NCI-H345 treated with DMSO at 0.1 percent for 48 hours (cell line): ENCODE data around the gene SNRNP200.
"Not testable (repeated sequence)": the region's sequence is repeated elsewhere in the genome, so short reads cannot be mapped to it uniquely, and the experiment has no call there.

Source experiments
- DNase-seq: peaks from one replicate; lab custom pipeline; 2025; ENCODE audit not compliant: unreplicated experiment; lab: John Stamatoyannopoulos, UW

The SNRNP200 gene

DNA sequence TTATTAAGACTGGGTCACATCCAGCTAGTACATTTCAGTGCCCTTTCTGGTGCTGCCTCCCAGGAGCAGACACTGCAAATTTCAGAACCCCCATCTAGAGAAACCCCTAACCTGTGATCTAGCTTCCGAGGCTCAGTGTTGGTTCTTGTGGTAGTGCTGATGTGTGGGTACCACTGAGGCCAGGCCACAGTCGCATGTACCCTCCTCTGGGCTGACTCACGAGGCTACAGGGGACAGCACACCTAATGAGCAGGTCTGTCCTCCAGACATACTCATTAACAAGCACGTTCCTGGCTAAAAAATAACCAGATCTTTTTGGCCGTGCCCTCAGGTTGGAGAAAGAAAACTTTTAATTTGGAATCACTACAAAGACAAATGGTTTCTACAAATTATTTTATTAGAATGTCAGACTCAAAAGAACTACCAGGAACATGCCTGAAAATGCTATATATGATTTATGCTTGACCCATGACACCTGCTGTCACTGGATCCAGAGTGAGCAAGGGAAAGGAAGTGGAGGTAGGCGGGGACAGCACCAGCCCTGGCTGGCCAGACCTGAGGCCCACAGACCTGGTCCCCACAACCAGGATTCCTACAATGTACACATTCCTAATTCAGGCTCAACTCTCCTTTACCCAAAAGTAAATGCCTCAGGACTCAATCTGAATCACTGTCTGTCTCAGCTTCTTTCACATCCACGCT, 30.8 kb downstream of the SNRNP200 start:
- DNase-seq, result no peak

GRCh38 chr2:96273763-96274162, 31.6 kb downstream of the SNRNP200 start:
- no peak for DNase-seq

DNA sequence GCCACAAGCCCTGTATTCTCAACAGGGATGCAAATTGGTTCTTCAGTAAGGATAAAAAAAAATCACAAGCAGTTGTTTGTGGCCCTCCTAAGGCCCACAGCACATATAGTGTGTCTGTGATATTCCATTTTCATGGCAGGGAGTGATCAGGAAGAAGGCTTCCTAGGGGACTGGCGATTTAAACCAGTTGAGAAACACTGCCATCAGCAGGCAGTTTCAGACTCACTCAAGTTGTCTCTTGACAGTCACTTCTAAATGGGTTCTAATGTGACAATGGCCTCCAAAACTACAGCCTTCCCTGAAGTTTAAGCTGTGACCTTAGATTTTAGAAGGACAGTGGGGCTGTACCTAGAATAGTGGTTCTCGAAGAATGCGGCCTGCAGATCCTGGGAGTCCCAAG, 33.4 kb downstream of the SNRNP200 start:
- no peak for DNase-seq

GRCh38 chr2:96267159-96267971, 38.0 kb downstream of the SNRNP200 start:
- DNase-seq, result no peak

DNA sequence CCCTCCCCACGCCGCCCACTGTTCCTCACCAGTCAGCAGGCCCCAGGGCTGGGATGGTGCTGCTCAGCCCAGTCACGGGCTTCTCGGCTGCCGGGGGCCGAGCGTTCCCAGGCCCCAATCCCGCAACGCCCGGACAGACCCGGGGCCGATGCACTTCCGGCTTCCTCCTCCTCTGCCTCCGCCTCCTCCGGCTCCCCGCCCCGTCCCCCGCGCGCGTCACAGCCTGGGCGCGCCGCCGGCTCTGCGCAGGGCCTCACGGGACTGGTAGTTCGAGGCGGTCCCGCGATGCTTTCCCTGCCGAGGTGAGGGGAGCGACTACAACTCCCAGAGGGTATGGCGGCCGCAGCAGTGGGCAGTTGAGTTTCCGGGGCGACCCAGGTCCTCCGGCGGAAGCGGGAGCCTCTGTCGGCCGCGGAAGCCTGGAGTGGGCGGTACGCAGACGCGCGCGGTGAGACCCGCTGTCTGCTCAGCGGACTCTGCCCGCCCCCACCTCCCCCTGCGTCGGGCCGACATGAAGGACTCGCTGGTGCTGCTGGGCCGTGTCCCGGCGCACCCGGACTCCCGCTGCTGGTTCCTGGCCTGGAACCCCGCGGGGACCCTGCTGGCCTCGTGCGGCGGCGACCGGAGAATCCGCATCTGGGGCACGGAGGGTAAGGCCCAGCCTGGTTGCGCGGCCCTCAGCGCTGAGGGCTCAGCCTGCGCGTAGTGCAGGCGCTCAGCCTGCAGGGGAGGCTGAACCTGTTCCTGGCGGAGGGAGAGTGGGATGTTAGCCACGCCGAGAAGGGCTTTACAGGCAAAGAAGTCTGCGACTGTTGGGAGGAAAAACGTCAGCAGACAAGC, 39.3 kb downstream of the SNRNP200 start, which contains the start of the genes CIAO1 and TMEM127:
TSS of gene CIAO1 (plus strand) at position 386 of the 840 bp plus-strand sequence. CDS start at position 512, 126 bp downstream.
TSS of gene TMEM127 (minus strand) at position 158 of the 840 bp plus-strand sequence. CDS start 616 bp downstream, outside the sequence.
- DNase-seq, result peak; percentile 92

DNA sequence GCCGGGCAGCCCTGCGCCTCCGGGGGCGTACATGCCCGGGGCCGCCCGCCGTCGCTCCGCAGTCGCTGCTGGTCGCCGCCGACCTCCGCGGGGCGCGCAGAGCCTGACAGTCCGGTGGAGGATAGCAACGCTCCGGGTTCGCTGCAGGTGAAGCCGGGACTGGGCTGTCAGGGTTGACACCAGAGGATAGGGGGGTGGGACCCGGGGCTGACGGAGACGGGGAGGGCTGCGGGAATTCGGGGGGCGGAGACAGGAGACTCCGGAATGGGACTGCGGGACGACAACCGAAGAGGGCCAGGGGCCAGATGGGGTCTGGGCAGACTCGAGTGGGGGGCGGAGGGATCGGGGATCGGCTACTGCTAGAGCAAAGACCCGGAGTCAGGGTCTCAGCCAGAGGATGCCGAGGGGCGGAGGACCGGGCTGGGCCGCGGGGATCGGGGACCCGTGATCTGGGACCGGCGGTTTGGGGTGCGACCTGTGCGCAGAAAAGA, 40.0 kb downstream of the SNRNP200 start:
- no peak for DNase-seq

DNA sequence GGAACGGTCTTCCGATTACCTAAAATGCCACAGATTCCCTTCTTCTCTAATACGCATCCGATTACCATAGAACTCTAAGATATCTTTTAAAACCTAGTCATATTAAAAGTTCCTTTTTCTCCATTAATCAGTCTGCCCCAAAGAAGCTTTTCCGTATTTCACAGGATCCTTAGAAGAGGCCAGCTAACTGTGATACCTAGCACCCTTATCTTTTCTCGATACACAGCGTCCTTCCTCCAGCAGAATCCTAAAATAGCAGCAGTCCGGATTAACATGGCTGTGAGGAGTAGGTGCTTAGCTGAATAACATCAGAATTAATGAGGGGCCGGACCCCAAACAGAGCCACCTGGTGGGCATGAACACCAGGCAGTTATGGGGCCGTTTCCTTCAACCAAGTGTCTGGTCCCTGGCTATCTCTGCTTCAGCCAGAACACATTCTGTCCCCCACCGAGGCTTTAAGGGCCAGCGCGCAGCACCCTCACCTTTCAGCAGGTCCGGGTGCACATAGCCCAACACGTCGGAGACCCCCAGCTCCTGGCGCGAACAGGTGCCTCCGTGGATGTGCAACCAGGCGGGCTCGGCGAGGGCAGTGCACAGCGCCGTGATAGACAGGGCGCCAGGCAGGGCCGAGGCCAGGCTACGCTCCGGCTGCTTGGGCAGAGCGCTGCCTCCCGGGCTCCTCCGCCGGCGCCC, 40.5 kb downstream of the SNRNP200 start:
- no peak for DNase-seq

- no peak for DNase-seq
Observed at GRCh38 chr2:96264086-96264485, 41.3 kb downstream of the SNRNP200 start.

DNA sequence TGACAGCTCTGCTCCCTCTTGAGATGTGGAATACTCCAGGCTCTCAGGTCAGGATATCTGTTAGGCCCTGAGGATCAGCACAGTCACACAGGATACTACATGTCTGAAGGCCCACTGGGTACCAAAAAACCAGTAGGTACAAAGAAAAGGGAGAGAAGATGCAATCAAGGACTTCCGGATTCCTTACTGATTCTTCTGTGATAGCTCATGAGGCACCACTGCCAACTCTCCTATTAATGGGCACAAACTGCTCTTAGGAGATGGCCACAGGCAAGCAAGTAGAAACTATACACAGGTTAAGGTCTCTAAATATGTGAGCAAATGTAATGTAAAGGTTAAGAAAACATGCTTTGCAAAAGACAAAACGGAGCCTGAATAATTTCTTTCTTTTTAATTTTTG, 43.0 kb downstream of the SNRNP200 start:
- no peak for DNase-seq

- no peak for DNase-seq
Observed at GRCh38 chr2:96261328-96262003, 43.9 kb downstream of the SNRNP200 start.

- no peak for DNase-seq
Observed at GRCh38 chr2:96260387-96261260, 44.7 kb downstream of the SNRNP200 start.

DNA sequence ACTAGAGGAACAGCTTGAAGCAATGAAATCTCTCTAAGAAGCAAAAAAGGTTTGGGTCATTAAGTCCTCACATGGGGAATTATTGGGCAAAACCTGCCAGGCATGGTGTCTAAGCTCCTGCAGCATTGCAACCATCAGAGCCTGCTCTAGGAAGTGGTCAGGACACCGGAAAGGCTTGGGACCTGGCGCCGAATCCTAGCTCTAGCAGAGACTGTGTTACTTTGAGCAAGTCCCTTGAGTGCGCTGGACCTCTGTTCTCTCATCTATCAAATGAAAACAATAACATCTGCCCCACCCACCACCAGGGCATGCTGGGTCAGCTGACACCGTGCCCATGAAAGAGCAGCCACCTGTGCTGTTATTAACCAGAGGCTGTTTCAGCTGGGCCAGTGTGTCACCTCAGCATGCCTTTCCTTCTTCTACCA, 45.8 kb downstream of the SNRNP200 start:
- DNase-seq, result no peak

GRCh38 chr2:96258166-96259022, 47.0 kb downstream of the SNRNP200 start:
- DNase-seq, result no peak

DNA sequence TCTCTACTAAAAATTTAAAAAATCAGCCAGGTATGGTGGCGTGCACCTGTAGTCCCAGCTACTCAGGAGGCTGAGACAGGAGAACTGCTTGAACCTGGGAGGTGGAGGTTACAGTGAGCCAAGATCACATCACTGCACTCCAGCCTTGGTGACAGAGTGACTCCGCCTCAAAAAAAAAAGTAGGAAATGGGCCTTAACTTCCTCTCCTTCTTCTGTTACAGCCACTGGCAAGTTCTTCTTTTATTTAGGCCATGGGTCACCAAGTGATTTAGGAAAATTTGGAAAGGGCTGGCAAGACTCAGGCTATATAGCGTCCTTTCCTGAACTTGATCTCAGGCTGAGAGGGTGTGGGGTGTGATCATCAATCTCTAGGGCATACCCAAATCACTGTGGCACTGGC, 47.6 kb downstream of the SNRNP200 start:
- DNase-seq, result not testable (repeated sequence)

DNA sequence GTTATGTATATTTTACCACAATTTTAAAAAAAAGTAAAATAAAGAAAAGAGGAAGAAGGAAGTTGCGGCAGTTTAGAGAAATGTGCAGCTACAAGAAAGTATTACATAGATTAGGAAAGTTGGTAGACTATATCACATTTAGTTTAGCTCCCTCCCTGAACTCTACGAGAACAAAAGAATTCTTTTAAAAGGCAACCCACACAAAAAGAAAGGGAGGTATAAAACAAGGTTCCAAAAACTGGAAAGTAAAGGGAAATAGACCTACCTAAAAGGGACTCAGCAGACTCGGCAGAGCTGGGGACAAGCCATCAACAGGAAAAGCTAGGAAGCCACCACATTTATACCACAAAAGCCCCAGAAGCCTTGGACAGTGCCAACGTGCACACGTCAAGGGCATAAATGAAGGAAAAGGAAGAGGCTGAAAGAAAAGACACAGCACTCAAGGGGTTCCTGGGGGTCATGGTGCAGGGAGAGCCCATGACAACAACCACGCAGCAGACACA, 48.7 kb downstream of the SNRNP200 start:
- DNase-seq, result no peak

DNA sequence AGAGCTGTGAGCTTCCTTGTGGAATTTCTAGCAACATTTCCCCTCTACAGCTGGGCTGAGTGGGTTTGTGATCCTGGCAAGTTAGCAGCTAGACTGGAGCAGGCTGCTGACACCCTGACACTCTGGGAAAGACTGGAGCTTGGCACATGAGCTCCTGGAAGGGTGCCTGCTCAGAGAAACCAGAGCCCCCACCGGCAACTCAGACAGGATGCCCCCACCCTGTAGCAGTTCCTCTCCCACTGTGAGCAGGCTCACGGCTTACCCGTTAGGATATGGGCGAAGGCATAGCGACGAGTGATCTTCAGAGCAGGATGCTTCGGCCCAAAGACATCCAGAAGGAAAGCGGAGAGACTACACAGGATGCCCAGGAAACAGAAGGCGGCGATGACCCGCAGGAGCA, 50.8 kb downstream of the SNRNP200 start:
- DNase-seq, result no peak

DNA sequence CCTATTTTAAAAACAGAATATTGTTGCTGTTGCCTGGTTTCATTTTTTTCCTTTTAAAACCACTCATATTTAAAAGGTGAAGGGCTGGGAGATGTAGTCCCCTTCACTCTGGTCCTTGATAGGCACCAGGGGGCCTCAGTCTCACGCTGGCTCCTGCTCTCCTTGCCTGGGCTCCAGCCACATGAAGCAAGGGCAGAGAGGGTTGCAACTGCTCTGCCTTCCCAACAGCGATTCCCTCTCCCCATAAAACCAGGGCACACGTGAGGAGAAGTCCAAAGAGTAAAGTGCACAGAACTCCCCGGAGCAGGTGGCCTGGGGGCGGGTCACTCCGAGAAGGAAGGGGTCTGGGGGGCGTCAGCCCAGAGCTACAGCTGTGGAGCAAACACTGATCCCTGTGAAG, 52.3 kb downstream of the SNRNP200 start:
- no peak for DNase-seq

DNA sequence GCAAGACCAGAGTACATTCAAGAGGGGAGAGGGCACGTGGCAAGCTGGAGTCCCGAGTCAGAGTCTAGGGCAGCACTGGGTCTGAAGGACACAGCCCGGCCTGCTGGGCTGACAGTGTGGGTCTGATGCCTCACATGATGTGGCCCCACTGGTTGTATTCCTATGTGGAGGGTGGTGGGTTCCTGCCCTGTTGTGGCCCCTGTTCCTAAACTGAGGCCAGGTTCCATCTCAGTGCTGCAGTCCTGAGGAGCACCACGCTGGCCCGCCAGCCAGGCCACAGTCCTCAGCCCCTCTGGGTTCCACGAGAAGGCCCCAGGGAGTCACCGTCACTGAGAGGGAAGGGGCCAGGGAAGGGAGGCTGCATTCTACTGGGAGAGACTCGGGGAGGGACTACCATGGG, 52.8 kb downstream of the SNRNP200 start:
- no peak for DNase-seq
